CD4-positive, CD25-positive, alpha-beta regulatory T cell (primary cell): ENCODE measurements around the gene PATL2. TPM values are rescaled to one million over a fixed set of nuclear protein-coding genes. Genes with fewer than 3 reads are reported as not detected.
"Not testable (repeated sequence)": the region's sequence is repeated elsewhere in the genome, so short reads cannot be mapped to it uniquely, and the experiment has no call there.

Experiments used
- ATAC-seq, 2 donors: fragments of 150-1000 bp; cut with Tn5 transposase; one replicate each; pipeline ENCODE4 v1.10.0; 2021; ENCODE audit warnings: low read depth in 2 of 2, moderate number of reproducible peaks in 2 of 2, moderate library complexity in 1 of 2
- DNase-seq, 3 donors: peaks; one replicate each; pipeline versions ENCODE4 v3.0.0 to v3.0.0-alpha.2; 2012 to 2022; ENCODE audit warnings: mixed read lengths in 1 of 3
- H3K27ac ChIP-seq: one replicate; pipeline ENCODE4 v1.7.0; 2013; ENCODE audit warnings: mild to moderate bottlenecking, low read length; ENCODE audit not compliant: insufficient read depth, poor library complexity, severe bottlenecking
- H3K27me3 ChIP-seq: one replicate; pipeline ENCODE4 v1.7.0; 2013; ENCODE audit warnings: low read length; ENCODE audit not compliant: control insufficient read depth, insufficient read depth
- H3K36me3 ChIP-seq: one replicate; pipeline ENCODE4 v1.7.0; 2013; ENCODE audit warnings: mild to moderate bottlenecking, low read length, moderate library complexity; ENCODE audit not compliant: control insufficient read depth, insufficient read depth
- H3K4me1 ChIP-seq: 2 replicates; pipeline ENCODE4 v1.7.0; 2013; ENCODE audit warnings: mild to moderate bottlenecking, low read length; ENCODE audit not compliant: insufficient read depth, control insufficient read depth, poor library complexity, severe bottlenecking
- H3K4me3 ChIP-seq: one replicate; pipeline ENCODE4 v1.7.0; 2013; ENCODE audit warnings: low read depth, mild to moderate bottlenecking, low read length, moderate library complexity
- H3K9me3 ChIP-seq, 2 experiments: 1 replicate in 1 of 2; 2 replicates in 1 of 2; pipeline ENCODE4 v1.7.0; 2013; ENCODE audit warnings: low read length in 2 of 2, mild to moderate bottlenecking in 1 of 2, moderate library complexity in 1 of 2; ENCODE audit not compliant: control insufficient read depth in 2 of 2
- H3K27ac Mint-ChIP-seq, 3 donors: one replicate each; pipeline ENCODE4 v1.8.0; 2020 to 2022; ENCODE audit warnings: mild to moderate bottlenecking in 3 of 3, mixed read lengths in 3 of 3, moderate library complexity in 2 of 3
- H3K27me3 Mint-ChIP-seq: one replicate; pipeline ENCODE4 v1.8.0; 2022; ENCODE audit warnings: mild to moderate bottlenecking, mixed read lengths
- H3K36me3 Mint-ChIP-seq: one replicate; pipeline ENCODE4 v1.8.0; 2020; ENCODE audit warnings: mixed read lengths
- H3K4me1 Mint-ChIP-seq, 4 donors: one replicate each; pipeline ENCODE4 v1.8.0; 2020 to 2022; ENCODE audit warnings: mixed read lengths in 4 of 4, mild to moderate bottlenecking in 1 of 4
- H3K4me3 Mint-ChIP-seq, 4 donors: one replicate each; pipeline ENCODE4 v1.8.0; 2020 to 2022; ENCODE audit warnings: mild to moderate bottlenecking in 4 of 4, mixed read lengths in 4 of 4, moderate library complexity in 3 of 4
- H3K9me3 Mint-ChIP-seq, 7 donors: one replicate each; pipeline ENCODE4 v1.8.0; 2020 to 2022; ENCODE audit warnings: mixed read lengths in 7 of 7, mild to moderate bottlenecking in 3 of 7, moderate library complexity in 2 of 7
- polyA plus RNA-seq, 4 donors: library from polyadenylated mRNA; unstranded; fragments of 300-500 nt; fragmentation: Illumina TruSeq; gene quantifications; one replicate each; pipeline ENCODE4 v1.2.3, GENCODE V29; 2021
- total RNA-seq: library from RNA; stranded (reverse); gene quantifications from one replicate; pipeline ENCODE4 v1.2.3, GENCODE V29; 2022

Gene PATL2
- total and polyA plus RNA-seq, 5 donors from 2014 or later, result 7.8 to 44.1 (median 16.6) TPM

GRCh38 chr15:44711743-44712345 is 721 bp upstream of the PATL2 start:
- Mint-ChIP-seq H3K27ac (peak overlapping the region; percentile 99 to 100 (median 100)), H3K27me3 (peaks cover 11% of the 10 kb centered on the region), H3K4me1 (peaks cover 15 to 57% (median 48%) of the 10 kb centered on the region in 4 donors), H3K36me3 (peaks cover 60% of the 10 kb centered on the region), H3K9me3 (peaks cover 0 to 11% (median 0%) of the 10 kb centered on the region in 7 donors), H3K4me3 (peak overlapping the region; percentile 98 to 100 (median 99))
- Histone ChIP-seq H3K4me3 (peak overlapping the region; percentile 100), H3K36me3 (peaks cover 51% of the 10 kb centered on the region), H3K4me1 (peaks cover 58% of the 10 kb centered on the region), H3K27ac (peak overlapping the region; percentile 100), H3K27me3 (no peaks in the 10 kb centered on the region), H3K9me3 (no peaks in the 10 kb centered on the region)
- ATAC-seq, result peak; percentile 10 to 23
- peak; percentile 58 to 80 (median 74) for DNase-seq

- Histone ChIP-seq H3K9me3 (no peaks in the 10 kb centered on the region), H3K4me3 (peak overlapping the region; percentile 100), H3K4me1 (peaks cover 44% of the 10 kb centered on the region), H3K27ac (peak overlapping the region; percentile 100), H3K27me3 (no peaks in the 10 kb centered on the region), H3K36me3 (peaks cover 37% of the 10 kb centered on the region)
- Mint-ChIP-seq H3K27ac (peak overlapping the region; percentile 99 to 100 (median 100)), H3K36me3 (peaks cover 50% of the 10 kb centered on the region), H3K9me3 (peaks cover 0 to 11% (median 0%) of the 10 kb centered on the region in 7 donors), H3K4me3 (peak overlapping the region; percentile 98 to 100 (median 99)), H3K4me1 (peaks cover 7 to 49% (median 38%) of the 10 kb centered on the region in 4 donors), H3K27me3 (peaks cover 11% of the 10 kb centered on the region)
- peak in 2 of 3 donors; percentile 55 to 86 for DNase-seq
- ATAC-seq, result peak in 1 of 2 donors; percentile 13
These were observed 657 bp downstream of the PATL2 start for GRCh38 chr15:44710236-44711095.

GRCh38 chr15:44706946-44707636 is 4.0 kb downstream of the PATL2 start:
- H3K27me3 ChIP-seq, result no peaks in the 10 kb centered on the region
- peaks cover 3% of the 10 kb centered on the region for H3K36me3 ChIP-seq
- H3K27ac ChIP-seq, result no peak overlapping the region
- peak overlapping the region in 1 of 3 donors; percentile 62 for H3K27ac Mint-ChIP-seq
- H3K27me3 Mint-ChIP-seq, result peaks cover 11% of the 10 kb centered on the region
- peaks cover 0 to 11% (median 4%) of the 10 kb centered on the region in 7 donors for H3K9me3 Mint-ChIP-seq
- peak overlapping the region in 2 of 4 donors; percentile 4 to 6 for H3K4me3 Mint-ChIP-seq
- no peak overlapping the region for H3K4me3 ChIP-seq
- peaks cover 0 to 7% of the 10 kb centered on the region in 2 experiments for H3K9me3 ChIP-seq
- H3K4me1 Mint-ChIP-seq, result peaks cover 9 to 42% (median 34%) of the 10 kb centered on the region in 4 donors
- peaks cover 24% of the 10 kb centered on the region for H3K4me1 ChIP-seq
- ATAC-seq, result no peak
- DNase-seq, result no peak
- peaks cover 32% of the 10 kb centered on the region for H3K36me3 Mint-ChIP-seq

- ATAC-seq (no peak), DNase-seq (no peak)
- Histone ChIP-seq H3K27ac (no peak overlapping the region), H3K27me3 (no peaks in the 10 kb centered on the region), H3K4me1 (peaks cover 24% of the 10 kb centered on the region), H3K9me3 (peaks cover 0 to 7% of the 10 kb centered on the region in 2 experiments), H3K36me3 (no peaks in the 10 kb centered on the region), H3K4me3 (no peak overlapping the region)
- Mint-ChIP-seq H3K27me3 (peaks cover 10% of the 10 kb centered on the region), H3K4me3 (no peak overlapping the region), H3K4me1 (peaks cover 9 to 45% (median 34%) of the 10 kb centered on the region in 4 donors), H3K9me3 (peaks cover 0 to 15% (median 4%) of the 10 kb centered on the region in 7 donors), H3K27ac (no peak overlapping the region), H3K36me3 (peaks cover 29% of the 10 kb centered on the region)
These were observed 4.7 kb downstream of the PATL2 start for GRCh38 chr15:44706401-44706800.

- Histone ChIP-seq H3K27me3 (no peaks in the 10 kb centered on the region), H3K4me3 (no peak overlapping the region), H3K36me3 (no peaks in the 10 kb centered on the region), H3K9me3 (peaks cover 0 to 7% of the 10 kb centered on the region in 2 experiments), H3K4me1 (peaks cover 24% of the 10 kb centered on the region), H3K27ac (no peak overlapping the region)
- peaks cover 0 to 17% (median 4%) of the 10 kb centered on the region in 7 donors for H3K9me3 Mint-ChIP-seq
- H3K27ac Mint-ChIP-seq, result no peak overlapping the region
- H3K27me3 Mint-ChIP-seq, result peaks cover 5% of the 10 kb centered on the region
- no peak overlapping the region for H3K4me3 Mint-ChIP-seq
- peaks cover 27% of the 10 kb centered on the region for H3K36me3 Mint-ChIP-seq
- ATAC-seq (no peak), DNase-seq (no peak)
- peaks cover 11 to 46% (median 33%) of the 10 kb centered on the region in 4 donors for H3K4me1 Mint-ChIP-seq
These were observed 5.1 kb downstream of the PATL2 start for GRCh38 chr15:44705986-44706385.

- H3K36me3 ChIP-seq, H3K4me3 Mint-ChIP-seq, DNase-seq, H3K27me3 ChIP-seq, H3K27ac ChIP-seq, ATAC-seq, H3K9me3 ChIP-seq, H3K27me3 Mint-ChIP-seq, H3K27ac Mint-ChIP-seq, H3K4me3 ChIP-seq, H3K4me1 ChIP-seq: not testable (repeated sequence)
- H3K36me3 Mint-ChIP-seq, result peaks cover 18% of the 10 kb centered on the region
- peaks cover 18 to 28% (median 19%) of the 10 kb centered on the region in 4 donors for H3K4me1 Mint-ChIP-seq
- H3K9me3 Mint-ChIP-seq, result peaks cover 3 to 24% (median 7%) of the 10 kb centered on the region in 7 donors
These were observed 10.4 kb downstream of the PATL2 start for GRCh38 chr15:44700676-44701075.

GRCh38 chr15:44698641-44699040 is 12.5 kb downstream of the PATL2 start:
- peak overlapping the region in 2 of 3 donors; percentile 34 to 91 for H3K27ac Mint-ChIP-seq
- H3K4me1 Mint-ChIP-seq, result peaks cover 13 to 38% (median 26%) of the 10 kb centered on the region in 4 donors
- ATAC-seq, result no peak

More at GRCh38 chr15:44698641-44699040, 12.5 kb downstream of the PATL2 start:
- Mint-ChIP-seq H3K4me3 (peak overlapping the region in 1 of 4 donors; percentile 27), H3K27me3 (peaks cover 4% of the 10 kb centered on the region), H3K9me3 (peaks cover 2 to 23% (median 7%) of the 10 kb centered on the region in 7 donors), H3K36me3 (peaks cover 11% of the 10 kb centered on the region)
- H3K9me3 ChIP-seq, result peaks cover 0 to 2% of the 10 kb centered on the region in 2 experiments
- no peak for DNase-seq
- no peak overlapping the region for H3K4me3 ChIP-seq
- no peaks in the 10 kb centered on the region for H3K4me1 ChIP-seq
- H3K27me3 ChIP-seq, result no peaks in the 10 kb centered on the region
- no peaks in the 10 kb centered on the region for H3K36me3 ChIP-seq
- H3K27ac ChIP-seq, result no peak overlapping the region
